Hepatic stellate cell (primary cell): ENCODE data around the gene BRSK1.

Experiments
- DNase-seq: peaks from one replicate; pipeline ENCODE4 v3.0.0; 2011; ENCODE audit warnings: low spot score

The BRSK1 gene

GRCh38 chr19:55283548-55284377, at the start of gene BRSK1:
Gene BRSK1, plus strand, starts transcription at chr19:55283997. Its CDS starts 446 bp downstream, at chr19:55284443.
- peak; percentile 68 for DNase-seq

- DNase-seq: no peak
These were observed 45.8 kb upstream of the BRSK1 start for GRCh38 chr19:55238030-55238429.

DNA sequence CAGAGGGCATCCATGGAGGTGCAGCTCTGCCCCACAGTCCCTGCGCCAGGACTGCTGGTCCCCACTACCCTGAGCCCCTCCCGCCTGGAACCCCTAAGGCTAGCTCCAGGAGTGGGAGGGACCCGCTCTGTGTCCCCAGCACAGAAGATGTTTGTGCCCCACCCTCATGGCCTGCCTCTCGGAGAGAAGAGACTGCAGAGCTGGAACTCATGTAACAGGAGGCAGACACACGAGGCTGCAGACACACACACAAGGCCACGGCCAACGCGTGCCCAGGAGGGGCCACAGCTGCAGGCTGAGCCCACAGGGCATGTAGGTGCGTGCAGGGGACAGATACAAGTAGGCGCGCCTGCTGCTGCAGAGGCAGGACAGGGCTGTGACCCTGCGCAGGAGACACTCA, 44.8 kb upstream of the BRSK1 start:
- no peak for DNase-seq

GRCh38 chr19:55240713-55241020, 43.1 kb upstream of the BRSK1 start:
- no peak for DNase-seq

DNA sequence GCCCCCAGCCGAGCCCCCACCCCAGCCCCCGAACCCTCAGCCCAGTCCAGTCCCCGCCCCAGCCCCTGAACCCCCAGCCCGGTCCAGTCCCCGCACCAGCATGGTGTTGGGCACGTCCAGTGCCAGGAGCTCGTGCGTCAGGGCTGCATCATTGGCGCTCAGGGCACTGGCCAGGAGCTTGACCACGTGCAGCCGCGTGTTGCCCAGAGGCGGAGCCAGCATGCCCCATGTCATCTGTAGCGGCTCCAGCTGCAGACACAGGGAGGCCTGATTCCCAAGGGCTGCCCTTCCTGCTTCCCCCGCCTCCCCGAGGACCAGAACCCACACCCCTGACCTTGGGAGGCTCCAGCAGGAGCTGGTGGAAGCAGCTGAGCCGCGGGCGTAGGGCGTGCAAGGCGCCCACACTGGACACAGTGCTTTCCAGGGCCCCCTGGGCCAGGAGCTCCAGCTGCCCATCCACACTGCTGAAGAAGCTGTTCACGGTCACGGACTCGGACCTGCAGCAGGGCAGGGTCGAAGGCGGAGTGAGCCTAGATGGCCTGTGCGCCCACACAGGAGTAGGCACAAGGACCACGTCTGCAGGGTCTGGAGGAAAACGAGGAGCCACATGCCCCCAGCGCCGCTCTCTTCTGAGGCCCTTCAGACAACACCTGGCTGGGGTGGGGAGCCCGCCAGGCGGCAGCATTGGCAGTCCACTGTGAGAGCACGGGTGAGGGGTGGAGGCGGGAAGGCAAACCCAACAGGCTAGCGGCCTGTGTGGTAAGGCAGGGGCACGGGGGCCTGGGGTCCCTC, 42.5 kb upstream of the BRSK1 start:
- no peak for DNase-seq

DNA sequence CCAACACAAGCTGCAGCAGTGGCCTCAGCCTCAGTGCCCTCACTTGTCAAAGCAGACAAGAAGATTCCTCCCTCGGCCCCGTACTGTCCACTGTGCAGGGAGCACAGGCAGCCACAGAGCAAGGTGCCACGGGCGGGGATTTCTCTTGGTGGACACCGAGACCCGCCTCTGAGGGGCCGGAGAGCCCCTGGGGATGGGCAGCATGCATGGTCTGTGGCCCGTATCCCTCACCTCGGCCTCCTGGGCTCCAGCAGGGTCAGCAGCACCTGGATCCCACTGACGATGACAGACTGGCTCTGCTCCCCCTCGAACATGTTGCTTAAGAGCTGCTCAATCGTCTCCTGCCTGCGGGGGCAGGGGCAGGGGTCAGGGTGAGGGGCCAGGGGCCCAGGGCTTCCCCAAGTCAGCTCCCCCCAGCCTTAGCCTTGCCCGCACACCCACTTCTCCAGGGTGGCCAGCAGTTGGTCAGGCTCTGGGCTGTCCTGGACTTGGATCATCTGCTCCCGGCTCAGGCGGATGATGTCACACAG, 41.8 kb upstream of the BRSK1 start:
- DNase-seq: no peak

DNA sequence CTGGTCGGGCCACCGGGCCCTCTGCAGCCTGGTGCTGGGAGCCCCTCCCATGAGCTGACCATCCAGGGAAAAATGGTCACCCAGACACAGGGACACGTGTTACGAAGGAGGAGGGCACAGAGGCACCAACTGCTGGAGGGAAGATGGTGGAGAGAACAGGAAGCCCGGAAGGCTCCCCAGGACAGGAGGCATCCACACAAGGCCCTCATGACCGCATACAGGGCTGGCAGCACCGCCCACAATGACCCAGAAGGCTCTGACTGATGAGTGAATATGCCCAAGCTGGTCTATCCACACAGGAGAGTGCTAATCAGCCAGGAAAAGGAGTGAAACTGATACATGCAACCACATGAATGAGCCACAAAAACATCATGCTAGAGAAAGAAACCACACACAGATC, 41.3 kb upstream of the BRSK1 start:
- DNase-seq: no peak

DNA sequence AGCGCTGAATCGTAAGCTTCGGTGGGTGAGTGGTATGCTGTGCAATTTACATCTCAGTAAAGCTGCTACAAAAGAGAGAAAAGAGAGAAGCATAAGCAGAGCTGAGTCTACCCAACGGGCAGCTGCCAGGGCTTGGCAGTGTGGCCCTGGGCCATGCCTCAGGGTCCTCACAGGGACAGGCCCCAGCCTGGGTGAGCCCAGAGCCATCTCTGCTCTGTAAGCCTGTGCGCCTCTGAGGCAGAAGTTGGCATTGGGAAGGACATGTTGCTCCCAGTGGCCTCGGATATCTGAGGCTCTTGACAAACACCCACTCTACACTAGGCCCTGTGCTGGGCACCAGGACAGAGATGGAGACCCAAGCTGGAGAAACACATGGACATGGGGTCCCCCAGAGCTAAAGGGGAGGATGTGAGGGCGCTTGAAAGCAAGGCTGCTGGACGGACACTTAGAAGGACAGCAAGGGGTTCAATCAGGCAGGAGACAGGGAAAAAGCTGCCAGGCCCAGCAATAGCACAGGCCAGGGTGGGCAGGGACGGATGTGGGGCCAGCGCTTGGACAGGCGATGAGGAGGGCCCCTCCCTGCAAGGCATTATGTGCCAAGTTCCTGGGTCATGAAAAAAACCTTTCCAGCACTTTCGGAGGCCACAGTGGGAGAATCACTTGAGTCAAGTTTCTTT, 39.7 kb upstream of the BRSK1 start:
- DNase-seq: no peak

GRCh38 chr19:55245236-55245904, 38.4 kb upstream of the BRSK1 start:
- DNase-seq: no peak

DNA sequence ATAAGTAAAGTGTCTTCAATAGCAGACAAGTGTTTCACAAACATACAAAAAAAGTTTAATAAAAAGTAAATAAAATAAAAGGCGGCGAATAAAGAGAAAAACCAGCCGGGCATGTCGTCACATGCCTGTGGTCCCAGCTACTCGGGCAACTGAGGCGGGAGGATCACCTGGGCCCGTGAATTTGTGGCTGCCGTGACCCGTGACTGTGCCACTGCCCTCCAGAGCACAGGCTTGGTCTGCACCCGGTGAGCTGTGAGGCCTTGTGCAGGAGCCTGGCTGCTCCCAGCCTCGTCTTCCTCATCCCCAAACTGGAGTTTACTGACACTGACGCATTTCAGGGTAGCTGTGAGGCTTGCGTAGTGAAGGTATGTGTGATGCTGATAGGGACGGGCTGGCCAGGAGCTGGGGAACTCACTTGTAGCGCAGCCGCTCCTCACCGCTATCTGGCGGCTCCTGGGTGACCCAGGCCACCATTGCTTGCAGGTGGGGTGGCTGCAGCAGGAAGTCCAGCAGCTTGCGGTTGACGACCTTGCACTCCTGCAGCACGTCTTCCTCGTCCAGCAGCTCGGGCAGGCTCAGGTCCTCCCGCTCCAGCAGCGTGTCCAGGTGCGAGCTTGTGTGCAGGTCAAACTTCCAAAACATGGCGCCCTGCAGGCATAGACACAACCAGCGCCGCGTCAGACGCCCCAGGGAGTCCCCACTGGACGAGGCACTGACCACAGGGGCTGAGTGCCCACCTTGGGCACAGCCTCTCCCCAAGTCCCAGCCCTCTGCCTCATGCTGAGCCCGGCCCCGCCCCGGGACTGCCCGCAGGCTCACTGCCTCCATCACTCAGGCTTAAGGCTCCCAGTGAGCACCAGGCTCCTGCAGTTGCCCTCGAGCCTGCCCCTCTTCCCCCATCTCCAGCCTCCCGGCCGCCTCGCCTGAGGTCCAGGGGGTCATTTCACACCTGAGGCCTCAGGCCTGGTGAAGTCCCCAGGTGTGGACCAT, 37.0 kb upstream of the BRSK1 start:
- DNase-seq: no peak

GRCh38 chr19:55247621-55248099, 36.1 kb upstream of the BRSK1 start:
- no peak for DNase-seq

- no peak for DNase-seq
These were observed 35.6 kb upstream of the BRSK1 start for GRCh38 chr19:55248166-55248675.

DNA sequence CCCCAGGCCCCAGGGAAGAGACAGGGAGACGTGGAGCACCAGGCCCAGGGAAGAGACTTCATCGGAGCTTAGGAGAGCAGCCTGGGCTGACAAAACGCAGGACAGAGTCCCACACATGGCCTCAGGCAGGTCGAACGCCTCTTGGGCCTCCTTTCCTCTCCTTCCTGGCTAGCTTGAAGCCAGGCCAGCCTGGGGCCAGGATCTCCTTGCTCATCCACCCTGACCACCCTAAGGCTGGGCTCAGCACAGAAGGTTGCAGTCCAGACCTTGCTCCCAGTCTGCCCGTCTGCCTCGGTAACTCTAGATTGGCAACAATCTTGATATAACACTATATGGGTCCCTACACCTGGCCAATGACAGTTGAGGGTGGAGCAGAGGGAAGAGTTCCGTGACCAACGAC, 35.1 kb upstream of the BRSK1 start:
- DNase-seq: no peak

DNA sequence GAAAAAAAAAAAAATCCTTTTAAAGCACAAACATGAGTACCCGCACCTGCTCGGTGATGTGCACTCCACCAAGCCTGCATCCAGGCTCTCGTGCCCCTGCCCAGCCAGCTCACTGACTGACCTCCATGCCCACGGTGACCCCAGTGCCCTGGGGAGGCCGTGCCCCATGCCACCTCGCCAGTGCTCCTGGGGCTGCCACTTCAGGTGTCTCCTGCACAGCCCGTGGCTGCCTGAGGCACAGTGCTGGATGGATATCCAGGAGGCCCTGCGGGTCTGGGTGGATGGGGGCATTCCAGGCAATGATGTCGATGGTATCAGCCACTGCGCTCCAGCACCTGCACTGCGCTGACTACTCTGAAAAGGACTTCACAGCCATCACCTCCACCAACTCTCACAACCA, 34.0 kb upstream of the BRSK1 start:
- DNase-seq: no peak

- DNase-seq: no peak
These were observed 33.3 kb upstream of the BRSK1 start for GRCh38 chr19:55250262-55251036.

- no peak for DNase-seq
These were observed 32.3 kb upstream of the BRSK1 start for GRCh38 chr19:55251341-55252081.

GRCh38 chr19:55252760-55253663, 30.8 kb upstream of the BRSK1 start:
- no peak for DNase-seq
